ENCODE measurements around the gene TMEM132C.

GRCh38 chr12:128595609-128596008 is 328.6 kb downstream of the TMEM132C start:
- TF ChIP-seq CTCF (IDR thresholded peaks at IDR 0.05) (no peak), POLR2A (IDR thresholded peaks at IDR 0.05) (no peak)
